Measurements from ENCODE around the gene CPNE6. TPM values are rescaled to one million over a fixed set of nuclear protein-coding genes. Genes with fewer than 3 reads are reported as not detected.

The CPNE6 gene
- polyA plus RNA-seq, 1 donor (not counting 4 experiments of a cell fraction or from before 2014, with no cell fraction given): not detected

- no peak for TF ChIP-seq EZH2 (IDR thresholded peaks at IDR 0.05; ENCODE audit: low read length)
- TF ChIP-seq, protein P1, sequence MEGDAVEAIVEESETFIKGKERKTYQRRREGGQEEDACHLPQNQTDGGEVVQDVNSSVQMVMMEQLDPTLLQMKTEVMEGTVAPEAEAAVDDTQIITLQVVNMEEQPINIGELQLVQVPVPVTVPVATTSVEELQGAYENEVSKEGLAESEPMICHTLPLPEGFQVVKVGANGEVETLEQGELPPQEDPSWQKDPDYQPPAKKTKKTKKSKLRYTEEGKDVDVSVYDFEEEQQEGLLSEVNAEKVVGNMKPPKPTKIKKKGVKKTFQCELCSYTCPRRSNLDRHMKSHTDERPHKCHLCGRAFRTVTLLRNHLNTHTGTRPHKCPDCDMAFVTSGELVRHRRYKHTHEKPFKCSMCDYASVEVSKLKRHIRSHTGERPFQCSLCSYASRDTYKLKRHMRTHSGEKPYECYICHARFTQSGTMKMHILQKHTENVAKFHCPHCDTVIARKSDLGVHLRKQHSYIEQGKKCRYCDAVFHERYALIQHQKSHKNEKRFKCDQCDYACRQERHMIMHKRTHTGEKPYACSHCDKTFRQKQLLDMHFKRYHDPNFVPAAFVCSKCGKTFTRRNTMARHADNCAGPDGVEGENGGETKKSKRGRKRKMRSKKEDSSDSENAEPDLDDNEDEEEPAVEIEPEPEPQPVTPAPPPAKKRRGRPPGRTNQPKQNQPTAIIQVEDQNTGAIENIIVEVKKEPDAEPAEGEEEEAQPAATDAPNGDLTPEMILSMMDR (optimal IDR thresholded peaks at IDR 0.05 in 1 of 3, IDR thresholded peaks at IDR 0.05 in 1 of 3, conservative IDR thresholded peaks at IDR 0.05 in 1 of 3; ENCODE audit: extremely low read depth in 1 of 3, insufficient read depth in 2 of 3, low read length in 3 of 3): no peak
- Histone ChIP-seq H3K4me3 (ENCODE audit: control insufficient read depth in 2 of 3, extremely low read depth in 1 of 3, insufficient read depth in 2 of 3, low read depth in 1 of 3, low read length in 3 of 3) (no peak overlapping the region), H3K36me3 (ENCODE audit: control insufficient read depth in 2 of 2, extremely low read depth in 1 of 2, insufficient read depth in 2 of 2, low read length in 2 of 2) (peaks cover 0 to 9% of the 10 kb centered on the region in 2 experiments), H3K4me2 (ENCODE audit: control insufficient read depth, extremely low read depth, insufficient read depth, low read depth, low read length) (no peak overlapping the region), H3K9ac (ENCODE audit: control insufficient read depth, extremely low read depth, insufficient read depth, low read length) (no peak overlapping the region), H3K9me1 (ENCODE audit: control insufficient read depth, extremely low read depth, insufficient read depth, low read length) (no peaks in the 10 kb centered on the region), H4K20me1 (ENCODE audit: control insufficient read depth, extremely low read depth, insufficient read depth, low read length) (no peaks in the 10 kb centered on the region), H3K27me3 (ENCODE audit: control insufficient read depth, extremely low read depth, insufficient read depth, low read length) (no peaks in the 10 kb centered on the region), H2AFZ (ENCODE audit: control insufficient read depth, low read length) (no peak overlapping the region), H3K79me2 (ENCODE audit: control insufficient read depth, insufficient read depth, low read length) (peaks cover 2% of the 10 kb centered on the region), H3K4me1 (ENCODE audit: control insufficient read depth, extremely low read depth, insufficient read depth, low read length) (peaks cover 17% of the 10 kb centered on the region), H3K9me3 (ENCODE audit: control insufficient read depth, low read depth, low read length) (no peaks in the 10 kb centered on the region), H3K27ac (ENCODE audit: control insufficient read depth, insufficient read depth, low read length) (no peak overlapping the region)
- dilution Hi-C loops (cut with MboI; ENCODE audit: extremely low pct_ligation_motif_present, low sequenced_read_pairs): no loop called here
- FAIRE-seq (no peak), DNase-seq (ENCODE audit: low read depth, low spot score) (no peak)
Observed at GRCh38 chr14:24092505-24093206, 21.3 kb downstream of the CPNE6 start.

- H3K4me3 ChIP-seq (ENCODE audit: control insufficient read depth in 2 of 3, extremely low read depth in 1 of 3, insufficient read depth in 2 of 3, low read depth in 1 of 3, low read length in 3 of 3): peak overlapping the region in 2 of 3 experiments; percentile 23 to 44
- H4K20me1 ChIP-seq (ENCODE audit: control insufficient read depth, extremely low read depth, insufficient read depth, low read length): no peaks in the 10 kb centered on the region
- FAIRE-seq (no peak), DNase-seq (ENCODE audit: low read depth, low spot score) (no peak)
- peaks cover 2% of the 10 kb centered on the region for H3K79me2 ChIP-seq (ENCODE audit: control insufficient read depth, insufficient read depth, low read length)
- peaks cover 17% of the 10 kb centered on the region for H3K4me1 ChIP-seq (ENCODE audit: control insufficient read depth, extremely low read depth, insufficient read depth, low read length)
- H3K27me3 ChIP-seq (ENCODE audit: control insufficient read depth, extremely low read depth, insufficient read depth, low read length): no peaks in the 10 kb centered on the region
- peak overlapping the region; percentile 85 for H3K4me2 ChIP-seq (ENCODE audit: control insufficient read depth, extremely low read depth, insufficient read depth, low read depth, low read length)
- TF ChIP-seq, protein P1 (optimal IDR thresholded peaks at IDR 0.05 in 1 of 3, IDR thresholded peaks at IDR 0.05 in 1 of 3, conservative IDR thresholded peaks at IDR 0.05 in 1 of 3; ENCODE audit: extremely low read depth in 1 of 3, insufficient read depth in 2 of 3, low read length in 3 of 3): no peak
- TF ChIP-seq EZH2 (IDR thresholded peaks at IDR 0.05; ENCODE audit: low read length): no peak
- H3K27ac ChIP-seq (ENCODE audit: control insufficient read depth, insufficient read depth, low read length): peak overlapping the region; percentile 77
- peak overlapping the region; percentile 69 for H3K9ac ChIP-seq (ENCODE audit: control insufficient read depth, extremely low read depth, insufficient read depth, low read length)
- dilution Hi-C loops (cut with MboI; ENCODE audit: extremely low pct_ligation_motif_present, low sequenced_read_pairs): no loop called here
- no peaks in the 10 kb centered on the region for H3K9me3 ChIP-seq (ENCODE audit: control insufficient read depth, low read depth, low read length)
- H3K36me3 ChIP-seq (ENCODE audit: control insufficient read depth in 2 of 2, extremely low read depth in 1 of 2, insufficient read depth in 2 of 2, low read length in 2 of 2): peaks cover 0 to 9% of the 10 kb centered on the region in 2 experiments
- H3K9me1 ChIP-seq (ENCODE audit: control insufficient read depth, extremely low read depth, insufficient read depth, low read length): no peaks in the 10 kb centered on the region
- peak overlapping the region; percentile 90 for H2AFZ ChIP-seq (ENCODE audit: control insufficient read depth, low read length)
Observed at GRCh38 chr14:24093207-24093900, 22.0 kb downstream of the CPNE6 start.
